ENCODE results near the gene DAGLB. TPM values are rescaled to one million over a fixed set of nuclear protein-coding genes. Genes with fewer than 3 reads are reported as not detected.
"Not testable (repeated sequence)": the region's sequence is repeated elsewhere in the genome, so short reads cannot be mapped to it uniquely, and the experiment has no call there.

The DAGLB gene
- total RNA-seq, 1 donor from 2014 or later, result 21.2 TPM

- ATAC-seq (peak; percentile 69), DNase-seq (ENCODE audit: low spot score) (no peak)
- intact Hi-C loops (cut with DNase I), result no loop called here
These were observed 62.5 kb downstream of the DAGLB start for GRCh38 chr7:6385110-6385781.

- intact Hi-C loops (cut with DNase I), result no loop called here
- ATAC-seq, result no peak
These were observed 63.4 kb downstream of the DAGLB start for GRCh38 chr7:6384327-6384726.

GRCh38 chr7:6382817-6383216, 64.9 kb downstream of the DAGLB start:
- DNase-seq (ENCODE audit: low spot score), result no peak
- intact Hi-C loops (cut with DNase I), result no loop called here
- ATAC-seq, result no peak

More at GRCh38 chr7:6384327-6384726, 63.4 kb downstream of the DAGLB start:
- DNase-seq (ENCODE audit: low spot score), result no peak

- ATAC-seq; DNase-seq (ENCODE audit: low spot score); intact Hi-C loops (cut with DNase I): not testable (repeated sequence)
These were observed 65.9 kb downstream of the DAGLB start for GRCh38 chr7:6381846-6382245.

- intact Hi-C loops (cut with DNase I), result no loop called here
- ATAC-seq (no peak), DNase-seq (ENCODE audit: low spot score) (no peak)
These were observed 67.3 kb downstream of the DAGLB start for GRCh38 chr7:6380310-6381095.

GRCh38 chr7:6379886-6380285, 67.9 kb downstream of the DAGLB start:
- no peak for ATAC-seq
- DNase-seq (ENCODE audit: low spot score), result no peak
- intact Hi-C loops (cut with DNase I), result no loop called here

GRCh38 chr7:6378556-6378955, 69.2 kb downstream of the DAGLB start:
- DNase-seq (ENCODE audit: low spot score); intact Hi-C loops (cut with DNase I); ATAC-seq: not testable (repeated sequence)

- no peak for ATAC-seq
- DNase-seq (ENCODE audit: low spot score), result no peak
- intact Hi-C loops (cut with DNase I), result no loop called here
These were observed 70.9 kb downstream of the DAGLB start for GRCh38 chr7:6376820-6377219.

- intact Hi-C loops (cut with DNase I), result no loop called here
- ATAC-seq (no peak), DNase-seq (ENCODE audit: low spot score) (no peak)
These were observed 72.2 kb downstream of the DAGLB start for GRCh38 chr7:6375348-6376101.

- intact Hi-C loops (cut with DNase I), result no loop called here
- DNase-seq (ENCODE audit: low spot score) (no peak), ATAC-seq (no peak)
These were observed 80.0 kb downstream of the DAGLB start for GRCh38 chr7:6367701-6368211.

- intact Hi-C loops (cut with DNase I), result no loop called here
- ATAC-seq (no peak), DNase-seq (ENCODE audit: low spot score) (no peak)
These were observed 82.3 kb downstream of the DAGLB start for GRCh38 chr7:6365451-6365850.

GRCh38 chr7:6360841-6361240, 86.9 kb downstream of the DAGLB start:
- DNase-seq (ENCODE audit: low spot score) (no peak), ATAC-seq (no peak)
- intact Hi-C loops (cut with DNase I), result no loop called here

GRCh38 chr7:6359734-6360133, 88.0 kb downstream of the DAGLB start:
- intact Hi-C loops (cut with DNase I), result no loop called here
- DNase-seq (ENCODE audit: low spot score) (no peak), ATAC-seq (no peak)

Other genes starting within 250 kb of the DAGLB start
- 56.9 TPM for gene CYTH3, start 175.3 kb downstream of the DAGLB start, total RNA-seq
- 19.5 TPM for gene FAM220A, start 99.0 kb downstream of the DAGLB start, total RNA-seq
- gene RAC1, start 73.4 kb downstream of the DAGLB start, total RNA-seq, result 225 TPM
- 90.4 TPM for gene KDELR2, start 36.2 kb upstream of the DAGLB start, total RNA-seq
- 0.18 TPM for gene GRID2IP, start 103.5 kb upstream of the DAGLB start, total RNA-seq
- gene ZDHHC4, start 129.5 kb upstream of the DAGLB start, total RNA-seq, result 41.4 TPM
- 26.7 TPM for gene INTS15, start 142.1 kb upstream of the DAGLB start, total RNA-seq
- 8.7 TPM for gene ZNF853, start 167.7 kb upstream of the DAGLB start, total RNA-seq
- 37.5 TPM for gene ZNF316, start 189.4 kb upstream of the DAGLB start, total RNA-seq